Left hindlimb (tissue), 1 donor: ENCODE results near the gene PCGF3.

Source experiments
- DNase-seq: peaks from one replicate; pipeline ENCODE4 v3.0.0-alpha.2; 2018

PCGF3 gene, protein sequence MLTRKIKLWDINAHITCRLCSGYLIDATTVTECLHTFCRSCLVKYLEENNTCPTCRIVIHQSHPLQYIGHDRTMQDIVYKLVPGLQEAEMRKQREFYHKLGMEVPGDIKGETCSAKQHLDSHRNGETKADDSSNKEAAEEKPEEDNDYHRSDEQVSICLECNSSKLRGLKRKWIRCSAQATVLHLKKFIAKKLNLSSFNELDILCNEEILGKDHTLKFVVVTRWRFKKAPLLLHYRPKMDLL

GRCh38 chr4:705278-706082, at the start of gene PCGF3:
Gene PCGF3 (plus strand): TSS chr4:705832. CDS start chr4:733681, 27,849 bp downstream.
- peak; percentile 98 for DNase-seq

DNA sequence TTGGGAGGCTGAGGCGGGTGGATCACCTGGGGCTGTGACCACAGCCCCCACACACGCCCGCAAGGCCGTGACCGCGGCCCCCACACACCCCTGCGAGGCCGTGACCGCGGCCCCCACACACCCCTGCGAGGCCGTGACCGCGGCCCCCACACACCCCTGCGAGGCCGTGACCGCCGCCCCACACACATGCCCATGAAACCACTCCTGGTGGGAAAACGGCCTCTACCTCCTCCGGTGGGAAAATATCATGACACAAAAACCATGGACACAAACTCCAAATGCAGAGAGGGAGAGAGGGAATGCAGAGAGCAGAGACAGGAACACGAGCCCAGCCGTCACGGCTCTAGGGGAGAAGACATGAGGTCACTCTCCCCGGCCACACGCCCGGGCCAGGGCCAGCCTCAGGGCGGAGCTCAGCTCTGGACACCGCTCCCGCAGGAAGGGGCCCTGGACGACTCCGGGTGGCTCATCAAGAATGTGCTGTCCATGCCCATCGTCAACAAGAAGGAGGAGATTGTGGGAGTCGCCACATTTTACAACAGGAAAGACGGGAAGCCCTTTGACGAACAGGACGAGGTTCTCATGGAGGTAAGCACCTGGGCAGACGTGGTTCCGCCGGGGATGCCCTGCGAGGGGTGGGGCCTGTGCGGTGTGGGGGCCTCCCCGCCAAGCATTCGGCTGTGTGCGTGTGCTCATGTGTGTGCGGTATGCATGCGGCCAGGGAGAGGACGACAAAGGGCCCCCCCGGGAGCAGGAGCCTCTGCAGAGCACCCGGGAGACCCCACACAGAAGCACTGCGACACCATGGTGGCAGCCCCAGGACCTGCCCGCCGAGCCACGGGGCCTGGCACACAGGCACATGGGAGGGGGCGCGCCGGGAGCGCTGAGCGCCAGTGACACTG, 48.9 kb upstream of the PCGF3 start:
- peak; percentile 31 for DNase-seq

- DNase-seq = peak; percentile 38
Observed at GRCh38 chr4:657338-657833, 48.2 kb upstream of the PCGF3 start.

GRCh38 chr4:657834-658667, 47.6 kb upstream of the PCGF3 start:
- peak; percentile 35 for DNase-seq

- no peak for DNase-seq
Observed at GRCh38 chr4:658681-659667, 46.7 kb upstream of the PCGF3 start.

GRCh38 chr4:659851-660250, 45.8 kb upstream of the PCGF3 start:
- DNase-seq = no peak

- DNase-seq = no peak
Observed at GRCh38 chr4:660401-660800, 45.2 kb upstream of the PCGF3 start.

DNA sequence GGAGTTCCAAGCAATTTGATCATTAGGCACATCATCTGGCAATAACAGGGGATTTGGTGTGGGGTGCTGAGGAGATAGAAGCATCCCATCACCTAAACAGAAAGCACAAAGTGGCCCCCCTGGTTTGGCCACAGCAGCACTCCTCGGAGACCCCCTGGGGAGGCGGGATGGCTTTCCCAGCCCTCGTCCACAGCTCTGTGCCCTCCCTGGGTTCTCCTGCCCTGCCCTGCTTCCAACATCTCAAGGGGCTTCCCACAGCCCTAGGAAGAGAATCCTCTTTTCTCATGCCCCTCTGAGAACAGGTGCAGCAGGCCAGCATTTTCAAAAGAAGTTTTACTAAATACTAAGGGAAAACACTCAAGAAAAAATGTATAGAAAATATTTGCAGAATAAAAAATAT, 44.4 kb upstream of the PCGF3 start:
- no peak for DNase-seq

DNA sequence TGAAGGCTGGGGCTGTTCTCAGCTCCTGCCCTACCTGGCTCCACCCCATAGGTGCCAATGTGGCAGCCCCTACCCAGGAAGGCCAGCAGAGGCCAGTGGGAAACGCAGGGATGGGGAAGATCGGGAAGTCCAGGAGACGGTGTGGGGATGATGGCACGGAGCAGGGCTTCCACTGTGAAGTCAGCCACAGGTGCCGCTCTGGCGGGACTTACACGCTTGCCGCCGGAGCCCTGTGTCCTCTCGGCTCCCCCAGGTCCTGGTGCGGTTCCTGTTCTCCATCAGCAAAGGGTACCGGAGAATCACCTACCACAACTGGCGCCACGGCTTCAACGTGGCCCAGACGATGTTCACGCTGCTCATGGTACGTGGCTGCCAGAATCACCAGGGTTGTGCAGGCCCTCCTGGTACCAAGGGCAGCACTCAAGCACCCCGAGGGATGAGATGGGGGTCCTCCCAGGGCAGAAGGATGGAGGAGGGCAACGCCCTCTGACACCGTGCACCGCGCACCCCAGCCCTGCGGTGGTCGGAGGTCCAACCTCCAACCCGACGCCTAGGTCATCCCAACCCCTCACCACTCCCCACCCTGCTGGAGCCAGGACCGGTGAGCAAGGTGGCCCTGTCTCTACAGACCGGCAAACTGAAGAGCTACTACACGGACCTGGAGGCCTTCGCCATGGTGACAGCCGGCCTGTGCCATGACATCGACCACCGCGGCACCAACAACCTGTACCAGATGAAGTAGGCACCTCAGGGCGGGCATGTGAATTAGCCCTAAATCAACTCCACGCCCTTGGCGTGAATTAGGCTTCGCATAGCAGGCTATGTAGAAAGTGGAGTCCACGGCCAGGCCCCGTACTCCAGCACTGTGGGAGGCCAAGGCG, 43.5 kb upstream of the PCGF3 start:
- DNase-seq = no peak

DNA sequence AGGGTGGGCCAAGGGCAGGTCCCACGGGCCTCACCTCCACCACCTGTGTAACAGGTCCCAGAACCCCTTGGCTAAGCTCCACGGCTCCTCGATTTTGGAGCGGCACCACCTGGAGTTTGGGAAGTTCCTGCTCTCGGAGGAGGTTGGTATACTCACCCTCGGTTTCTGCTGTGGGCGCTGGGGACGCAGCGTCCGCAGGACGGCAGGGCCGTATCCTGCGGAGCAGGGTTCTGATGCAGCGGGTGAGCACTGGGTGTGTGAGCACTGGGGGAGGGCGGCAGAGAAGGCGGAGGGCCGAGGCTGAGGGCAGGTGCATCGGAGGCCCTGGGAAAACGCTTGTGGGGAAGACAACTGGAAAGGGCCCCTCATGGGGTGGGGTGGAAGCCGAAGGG, 42.6 kb upstream of the PCGF3 start:
- no peak for DNase-seq

- DNase-seq = peak; percentile 74
Observed at GRCh38 chr4:663438-664428, 41.9 kb upstream of the PCGF3 start.

DNA sequence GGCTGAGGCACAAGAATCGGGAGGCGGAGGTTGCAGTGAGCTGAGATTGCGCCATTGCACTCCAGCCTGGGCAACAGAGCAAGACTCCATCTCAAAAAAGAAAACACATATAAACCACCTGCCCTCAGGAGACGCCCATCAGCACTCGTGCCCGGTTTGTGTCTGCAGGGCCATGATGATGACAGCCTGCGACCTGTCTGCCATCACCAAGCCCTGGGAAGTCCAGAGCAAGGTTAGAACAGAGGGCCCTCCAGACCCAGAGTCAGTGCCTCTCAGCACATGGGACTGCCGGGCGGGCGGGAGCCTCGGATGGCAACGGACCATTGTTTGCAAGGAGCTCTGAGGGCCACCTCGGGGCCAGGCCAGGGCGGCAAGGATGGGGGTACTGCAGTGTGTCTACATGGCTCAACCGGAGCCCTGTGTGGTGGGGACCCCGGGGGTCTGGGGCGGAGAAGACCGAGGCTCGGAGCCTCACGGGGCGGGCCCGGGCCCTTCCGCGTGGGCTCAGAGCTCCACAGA, 40.9 kb upstream of the PCGF3 start:
- no peak for DNase-seq

- DNase-seq = no peak
Observed at GRCh38 chr4:665381-665750, 40.3 kb upstream of the PCGF3 start.

DNA sequence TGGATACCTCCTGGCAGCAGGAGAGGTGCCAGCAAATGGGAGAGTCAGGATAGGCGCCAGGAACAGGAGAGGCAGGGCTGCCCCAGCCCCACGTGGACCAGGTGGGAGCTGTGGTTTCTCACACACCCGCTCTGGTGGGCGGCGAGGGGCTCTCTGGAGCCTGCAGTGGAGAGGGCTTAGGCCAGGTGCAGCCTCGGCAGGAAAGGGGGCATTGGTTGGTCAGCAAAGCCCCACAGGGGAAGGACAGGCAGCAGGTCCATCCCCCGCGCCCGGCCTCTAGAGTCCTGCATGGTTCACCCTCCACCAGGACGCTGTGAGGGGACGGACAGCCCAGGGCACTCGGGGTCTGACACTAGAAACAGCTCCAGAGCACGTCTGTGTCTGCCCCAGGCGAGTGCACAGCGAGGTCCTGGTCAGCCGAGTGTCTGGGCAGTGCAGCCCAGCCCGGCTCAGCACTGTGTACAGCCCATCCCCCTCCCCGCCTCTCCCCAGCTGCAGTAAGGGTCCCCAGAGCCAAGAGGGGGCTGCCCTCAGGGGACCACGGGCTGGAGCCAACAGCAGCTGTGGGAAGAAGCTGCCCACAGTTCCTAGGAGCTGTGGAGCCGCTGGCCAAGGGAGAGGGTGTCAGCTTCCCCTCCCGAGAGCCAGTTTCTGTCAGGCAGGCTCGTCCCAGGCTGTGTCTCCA, 39.7 kb upstream of the PCGF3 start:
- peak; percentile 31 for DNase-seq

- DNase-seq = no peak
Observed at GRCh38 chr4:666436-666810, 39.2 kb upstream of the PCGF3 start.

GRCh38 chr4:666822-667544, 38.6 kb upstream of the PCGF3 start:
- DNase-seq = no peak

- peak; percentile 18 for DNase-seq
Observed at GRCh38 chr4:667545-667925, 38.1 kb upstream of the PCGF3 start.
